HG02642 (cell line): ENCODE data around the gene GPR35.
"Not testable (repeated sequence)": the region's sequence is repeated elsewhere in the genome, so short reads cannot be mapped to it uniquely, and the experiment has no call there.

Source experiments
- ATAC-seq: cut with Tn5 transposase; IDR thresholded peaks from one replicate; pipeline ENCODE4 v1.9.1; 2021; ENCODE audit warnings: mild to moderate bottlenecking; ENCODE audit not compliant: unreplicated experiment, poor library complexity

The GPR35 gene

GRCh38 chr2:240601831-240602160 is 23.5 kb upstream of the GPR35 start:
- no peak for ATAC-seq

- no peak for ATAC-seq
Measured at GRCh38 chr2:240602266-240603050, 22.8 kb upstream of the GPR35 start.

GRCh38 chr2:240603081-240603835 is 22.0 kb upstream of the GPR35 start:
- no peak for ATAC-seq

GRCh38 chr2:240603846-240604245 is 21.4 kb upstream of the GPR35 start:
- ATAC-seq = no peak

- no peak for ATAC-seq
Measured at GRCh38 chr2:240604291-240604938, 20.9 kb upstream of the GPR35 start.

- ATAC-seq = no peak
Measured at GRCh38 chr2:240604939-240605716, 20.2 kb upstream of the GPR35 start.

- ATAC-seq = no peak
Measured at GRCh38 chr2:240605867-240606743, 19.2 kb upstream of the GPR35 start.

GRCh38 chr2:240611601-240612210 is 13.6 kb upstream of the GPR35 start:
- no peak for ATAC-seq

GRCh38 chr2:240613781-240614180 is 11.5 kb upstream of the GPR35 start:
- no peak for ATAC-seq

GRCh38 chr2:240614391-240614790 is 10.9 kb upstream of the GPR35 start:
- ATAC-seq = no peak

- ATAC-seq = no peak
Measured at GRCh38 chr2:240615396-240615795, 9.9 kb upstream of the GPR35 start.

GRCh38 chr2:240615820-240616547 is 9.3 kb upstream of the GPR35 start:
- no peak for ATAC-seq

GRCh38 chr2:240616860-240617666 is 8.2 kb upstream of the GPR35 start:
- ATAC-seq = not testable (repeated sequence)

GRCh38 chr2:240618776-240619175 is 6.5 kb upstream of the GPR35 start:
- no peak for ATAC-seq

- ATAC-seq = no peak
Measured at GRCh38 chr2:240619506-240620148, 5.7 kb upstream of the GPR35 start.

- no peak for ATAC-seq
Measured at GRCh38 chr2:240620149-240620731, 5.0 kb upstream of the GPR35 start.

- ATAC-seq = no peak
Measured at GRCh38 chr2:240620859-240621258, 4.4 kb upstream of the GPR35 start.
